Stomach (tissue), 4 donors: ENCODE data around the gene CER1.

Experiments
- CTCF ChIP-seq, 7 experiments: fragments of 450-650 bp in 4 of 7; fragments of 200-600 bp in 3 of 7; sonication (generic) in 3 of 7; IDR thresholded peaks; one replicate each; pipeline ENCODE4 v1.5.1; 2016 to 2019; ENCODE audit warnings: antibody characterized with exemption in 7 of 7, control low read depth in 2 of 7, mild to moderate bottlenecking in 1 of 7
- EP300 ChIP-seq: sonication (generic); formaldehyde crosslinking; IDR thresholded peaks from one replicate; pipeline ENCODE4 v1.6.1; 2017; ENCODE audit warnings: antibody characterized with exemption
- POLR2A ChIP-seq, 4 donors: fragments of 450-650 bp; IDR thresholded peaks; one replicate each; pipeline ENCODE4 v1.6.1; 2016; ENCODE audit warnings: antibody characterized with exemption in 4 of 4, control low read depth in 2 of 4, mild to moderate bottlenecking in 1 of 4, moderate library complexity in 1 of 4
- POLR2AphosphoS5 ChIP-seq, 3 donors: sonication (generic); formaldehyde crosslinking; IDR thresholded peaks; one replicate each; pipeline ENCODE4 v1.6.1; 2016; ENCODE audit warnings: antibody characterized with exemption in 3 of 3

DNA sequence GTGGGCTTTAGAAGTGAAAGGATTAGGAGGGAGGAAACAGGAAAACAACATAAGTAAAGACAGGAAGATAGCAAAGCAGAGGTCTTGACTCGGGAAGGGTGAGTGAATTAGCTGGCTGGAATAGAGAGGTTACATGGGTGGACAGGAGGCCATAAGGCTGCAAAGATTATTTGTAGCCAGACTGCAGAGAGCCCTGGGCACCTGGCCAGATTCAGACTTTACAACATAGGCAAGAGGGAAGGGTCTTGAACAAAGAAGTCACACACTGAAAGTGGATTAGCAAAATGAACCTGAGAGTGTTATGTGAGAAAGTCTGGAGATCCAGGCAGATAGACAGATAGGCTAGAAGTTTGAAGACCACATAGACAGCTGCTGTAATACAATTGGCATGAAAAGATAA, 29.7 kb upstream of the CER1 start:
- TF ChIP-seq CTCF (IDR thresholded peaks at IDR 0.05) (no peak), EP300 (no peak), POLR2AphosphoS5 (IDR thresholded peaks at IDR 0.05) (no peak), POLR2A (IDR thresholded peaks at IDR 0.05) (no peak)
